ENCODE measurements around the gene CTNNA2.

The CTNNA2 gene

GRCh38 chr2:80573167-80573566 is 1060.3 kb downstream of the CTNNA2 start:
- DNase-seq (ENCODE audit: low read depth): no peak

- no peak for DNase-seq (ENCODE audit: low read depth)
These were observed 1061.1 kb downstream of the CTNNA2 start for GRCh38 chr2:80573950-80574349.

- DNase-seq (ENCODE audit: low read depth): no peak
These were observed 1066.9 kb downstream of the CTNNA2 start for GRCh38 chr2:80579756-80580155.

- DNase-seq (ENCODE audit: low read depth): no peak
These were observed 1078.4 kb downstream of the CTNNA2 start for GRCh38 chr2:80591233-80591632.

GRCh38 chr2:80592106-80592505 is 1079.3 kb downstream of the CTNNA2 start:
- no peak for DNase-seq (ENCODE audit: low read depth)

GRCh38 chr2:80610108-80610507 is 1097.3 kb downstream of the CTNNA2 start:
- no peak for DNase-seq (ENCODE audit: low read depth)

- DNase-seq (ENCODE audit: low read depth): no peak
These were observed 1108.8 kb downstream of the CTNNA2 start for GRCh38 chr2:80621656-80622055.

GRCh38 chr2:80624062-80624461 is 1111.2 kb downstream of the CTNNA2 start:
- DNase-seq (ENCODE audit: low read depth): no peak

- DNase-seq (ENCODE audit: low read depth): no peak
These were observed 1121.7 kb downstream of the CTNNA2 start for GRCh38 chr2:80634590-80634989.

GRCh38 chr2:80638783-80639182 is 1125.9 kb downstream of the CTNNA2 start:
- DNase-seq (ENCODE audit: low read depth): no peak

- DNase-seq (ENCODE audit: low read depth): no peak
These were observed 1129.6 kb downstream of the CTNNA2 start for GRCh38 chr2:80642465-80642864.

GRCh38 chr2:80643598-80643997 is 1130.7 kb downstream of the CTNNA2 start:
- no peak for DNase-seq (ENCODE audit: low read depth)

GRCh38 chr2:80651435-80651834 is 1138.6 kb downstream of the CTNNA2 start:
- DNase-seq (ENCODE audit: low read depth): no peak

- no peak for DNase-seq (ENCODE audit: low read depth)
These were observed 1142.4 kb downstream of the CTNNA2 start for GRCh38 chr2:80655265-80655664.

GRCh38 chr2:80670763-80671162 is 1157.9 kb downstream of the CTNNA2 start:
- no peak for DNase-seq (ENCODE audit: low read depth)

GRCh38 chr2:80687524-80687923 is 1174.7 kb downstream of the CTNNA2 start:
- no peak for DNase-seq (ENCODE audit: low read depth)

GRCh38 chr2:80689106-80689505 is 1176.3 kb downstream of the CTNNA2 start:
- no peak for DNase-seq (ENCODE audit: low read depth)

Data from stimulated activated CD8-positive, alpha-beta memory T cell treated with anti-CD3 and anti-CD28 coated beads, Interleukin-15, amount 100 ng/mL, for 1 hour (primary cell).